GM21381 (cell line): ENCODE results near the gene MRPL54.

Experiments
- ATAC-seq: cut with Tn5 transposase; IDR thresholded peaks from one replicate; pipeline ENCODE4 v1.9.1; 2021; ENCODE audit warnings: mild to moderate bottlenecking, moderate library complexity; ENCODE audit not compliant: unreplicated experiment

The MRPL54 gene

GRCh38 chr19:3783660-3784584, 21.4 kb downstream of the MRPL54 start:
- no peak for ATAC-seq

GRCh38 chr19:3784607-3785450, 22.3 kb downstream of the MRPL54 start:
- ATAC-seq, result no peak

- no peak for ATAC-seq
Observed at GRCh38 chr19:3785451-3785937, 23.0 kb downstream of the MRPL54 start.

- no peak for ATAC-seq
Observed at GRCh38 chr19:3785938-3786824, 23.7 kb downstream of the MRPL54 start, which contains the start of gene MATK. TSS of gene MATK (minus strand) at chr19:3786381. CDS start at chr19:3785135, 1,246 bp downstream.

- no peak for ATAC-seq
Observed at GRCh38 chr19:3788996-3789778, 26.7 kb downstream of the MRPL54 start.

GRCh38 chr19:3790209-3790734, 27.8 kb downstream of the MRPL54 start:
- no peak for ATAC-seq

- ATAC-seq, result no peak
Observed at GRCh38 chr19:3790941-3791340, 28.5 kb downstream of the MRPL54 start.

GRCh38 chr19:3792114-3792513, 29.6 kb downstream of the MRPL54 start:
- no peak for ATAC-seq

- no peak for ATAC-seq
Observed at GRCh38 chr19:3793799-3794198, 31.3 kb downstream of the MRPL54 start.

GRCh38 chr19:3796358-3796757, 33.9 kb downstream of the MRPL54 start:
- no peak for ATAC-seq

- no peak for ATAC-seq
Observed at GRCh38 chr19:3798137-3798536, 35.7 kb downstream of the MRPL54 start.

- no peak for ATAC-seq
Observed at GRCh38 chr19:3800996-3801395, 38.5 kb downstream of the MRPL54 start.

GRCh38 chr19:3801412-3802096, 39.1 kb downstream of the MRPL54 start:
- no peak for ATAC-seq

GRCh38 chr19:3803114-3803888, 40.8 kb downstream of the MRPL54 start:
- ATAC-seq, result no peak

- ATAC-seq, result no peak
Observed at GRCh38 chr19:3803986-3804385, 41.5 kb downstream of the MRPL54 start.

GRCh38 chr19:3804429-3804828, 41.9 kb downstream of the MRPL54 start:
- ATAC-seq, result no peak

GRCh38 chr19:3805859-3806258, 43.4 kb downstream of the MRPL54 start:
- ATAC-seq, result no peak

- no peak for ATAC-seq
Observed at GRCh38 chr19:3807131-3807480, 44.6 kb downstream of the MRPL54 start.
